RWPE1 (cell line): ENCODE data around the gene STARD13.

ENCODE experiments used
- CTCF ChIA-PET: fragments of 350-600 bp; sonication (Branson Sonifier 250); formaldehyde crosslinking; extraction: SDS; loops from one replicate; lab custom pipeline; 2021; lab: Yijun Ruan, JAX
- POLR2A ChIA-PET: fragments of 400-600 bp; formaldehyde crosslinking; extraction: SDS; loops from one replicate; lab custom pipeline; 2020; ENCODE audit warnings: antibody characterized with exemption; ENCODE audit not compliant: low non-redundant PET; lab: Yijun Ruan, JAX
- DNase-seq: peaks from one replicate; pipeline ENCODE4 v3.0.0; 2012; ENCODE audit warnings: low spot score
- H3K27ac ChIP-seq: fragments of 450-650 bp; 2 replicates; pipeline ENCODE4 v1.5.1; 2017
- CTCF ChIP-seq: fragments of 450-650 bp; conservative IDR thresholded peaks from 2 replicates; pipeline ENCODE4 v1.5.1; 2017; ENCODE audit warnings: low read depth, mild to moderate bottlenecking

Gene STARD13

DNA sequence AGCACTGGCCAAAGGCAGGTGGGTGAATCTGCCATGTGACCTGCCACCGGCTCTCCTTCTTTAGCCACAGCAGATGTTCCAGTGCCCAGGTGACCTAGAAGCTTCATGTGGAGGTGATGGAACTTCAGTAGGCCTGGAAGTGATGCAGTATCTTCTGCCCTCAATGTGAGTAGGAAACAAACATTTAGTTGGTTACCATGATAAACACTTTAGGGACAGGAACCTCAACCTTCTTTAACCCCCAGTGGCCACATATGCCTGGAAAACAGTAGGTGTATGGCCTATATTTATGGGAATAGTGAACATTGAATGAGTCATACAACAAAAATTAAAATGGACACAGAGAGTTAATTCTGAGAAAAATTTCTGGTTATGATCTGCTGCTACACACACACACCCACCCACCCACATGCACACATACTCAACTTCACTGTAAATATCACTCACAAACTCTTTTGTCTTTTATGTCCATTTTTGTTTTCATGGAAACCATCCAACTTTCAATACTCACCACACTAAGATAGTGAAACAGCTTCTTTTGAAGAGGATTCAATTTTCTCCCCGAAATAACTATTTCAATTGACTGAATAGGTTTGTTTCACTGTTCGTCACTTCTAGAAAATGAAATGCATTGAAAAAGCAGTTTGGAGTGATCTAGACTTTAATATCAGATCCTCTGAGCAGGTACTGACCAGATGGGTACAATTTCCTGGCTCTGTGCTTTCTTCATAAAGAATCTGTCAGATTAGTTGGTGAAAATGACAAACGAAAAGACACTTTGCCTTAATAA lies 97.3 kb downstream of the STARD13 start:
- TF ChIP-seq CTCF, result no peak
- ChIA-PET POLR2A (no interaction called here), CTCF (no interaction called here)
- no peak for DNase-seq
- H3K27ac ChIP-seq, result no peak overlapping the region

DNA sequence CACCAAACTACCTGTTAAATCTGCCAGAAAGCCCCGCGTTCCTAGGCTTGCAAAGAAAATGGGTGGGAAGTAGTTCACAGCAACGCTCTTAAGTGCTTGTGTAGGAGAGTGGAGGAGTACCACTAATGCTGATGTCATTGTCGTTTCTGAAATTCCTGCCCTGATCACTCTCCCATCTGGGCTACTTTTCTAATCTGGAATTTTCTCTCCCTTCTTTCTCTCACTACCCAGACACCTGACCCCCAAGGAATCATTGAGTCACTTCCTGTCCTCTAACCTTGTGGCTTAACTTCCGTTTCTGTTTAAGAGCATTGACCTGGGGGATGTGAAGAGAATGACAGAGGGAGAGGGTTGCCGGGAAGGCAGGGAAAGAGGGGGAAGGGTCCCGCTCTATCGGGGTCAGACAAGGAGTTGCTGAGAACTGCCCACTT lies 98.7 kb downstream of the STARD13 start:
- DNase-seq, result no peak
- TF ChIP-seq CTCF, result no peak
- no peak overlapping the region for H3K27ac ChIP-seq
- CTCF ChIA-PET, result no interaction called here
- POLR2A ChIA-PET, result no interaction called here

GRCh38 chr13:33185853-33186252 lies 99.7 kb downstream of the STARD13 start:
- ChIA-PET POLR2A (no interaction called here), CTCF (no interaction called here)
- no peak for DNase-seq
- H3K27ac ChIP-seq, result no peak overlapping the region
- TF ChIP-seq CTCF, result no peak

GRCh38 chr13:33184530-33184929 lies 101.0 kb downstream of the STARD13 start:
- DNase-seq, result no peak
- no peak for TF ChIP-seq CTCF
- no peak overlapping the region for H3K27ac ChIP-seq
- ChIA-PET POLR2A (no interaction called here), CTCF (no interaction called here)

GRCh38 chr13:33184112-33184490 lies 101.5 kb downstream of the STARD13 start:
- no peak for TF ChIP-seq CTCF
- H3K27ac ChIP-seq, result no peak overlapping the region
- CTCF ChIA-PET, result no interaction called here

GRCh38 chr13:33183431-33184111 lies 102.0 kb downstream of the STARD13 start:
- DNase-seq, result no peak
- TF ChIP-seq CTCF, result no peak
- no peak overlapping the region for H3K27ac ChIP-seq
- POLR2A ChIA-PET, result no interaction called here
- CTCF ChIA-PET, result no interaction called here

More at GRCh38 chr13:33184112-33184490, 101.5 kb downstream of the STARD13 start:
- DNase-seq, result no peak
- POLR2A ChIA-PET, result no interaction called here
